GM19455 (cell line): ENCODE results near the gene SLC25A10.

Source experiments
- ATAC-seq: cut with Tn5 transposase; IDR thresholded peaks from one replicate; pipeline ENCODE4 v1.9.1; 2021; ENCODE audit not compliant: unreplicated experiment

Gene SLC25A10

DNA sequence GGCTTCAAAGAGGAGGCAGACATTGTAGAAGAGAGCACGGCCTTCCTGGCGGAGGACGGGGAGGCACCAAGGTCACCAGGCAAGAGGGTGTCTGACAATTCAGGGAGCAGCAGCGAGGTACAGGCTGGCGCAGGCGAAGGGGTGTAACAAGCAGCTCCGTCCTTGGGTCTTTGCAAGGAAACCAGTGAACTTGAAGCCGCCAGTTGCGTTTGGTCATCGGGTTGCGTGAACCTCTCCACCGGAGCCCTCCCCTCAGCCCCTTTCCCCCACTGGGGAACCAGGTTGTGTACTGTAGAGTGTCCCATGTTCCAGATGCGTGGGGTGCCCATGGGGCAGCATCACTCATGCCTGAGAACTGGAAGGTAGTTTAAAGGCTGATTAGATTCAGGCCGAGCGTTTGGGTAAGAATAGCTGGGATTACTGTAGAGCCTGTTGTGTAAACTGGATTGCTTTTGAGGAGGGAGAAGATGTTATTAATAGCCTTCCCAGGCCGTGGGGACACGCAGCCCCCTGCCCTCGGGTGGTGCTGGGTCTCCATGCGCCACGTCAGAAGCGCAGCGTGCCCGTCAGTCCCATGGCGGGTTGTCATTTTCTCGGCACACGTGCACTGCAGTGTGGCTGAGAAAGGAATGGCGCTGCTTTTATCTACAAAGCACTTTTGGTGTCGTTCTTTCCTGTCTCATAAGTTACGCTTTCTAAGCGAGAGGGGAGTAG is 6.4 kb upstream of the SLC25A10 start:
- ATAC-seq = no peak

DNA sequence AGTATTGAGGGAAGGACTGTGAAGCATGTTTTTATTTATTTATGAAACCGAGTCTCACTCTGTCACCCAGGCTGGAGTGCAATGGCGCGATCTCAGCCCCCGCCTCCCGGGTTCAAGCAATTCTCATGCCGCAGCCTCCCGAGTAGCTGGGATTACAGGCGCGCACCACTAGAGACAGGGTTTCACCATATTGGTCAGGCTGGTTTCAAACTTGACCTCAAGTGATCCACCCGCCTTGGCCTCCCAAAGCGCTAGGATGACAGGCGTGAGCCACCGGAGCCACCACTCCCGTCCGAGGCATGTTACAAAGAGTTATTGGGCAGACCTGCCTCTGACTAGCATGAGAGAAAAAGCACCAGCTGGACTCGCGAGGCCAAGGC is 5.9 kb upstream of the SLC25A10 start:
- ATAC-seq = no peak

GRCh38 chr17:81706757-81707624 is 5.1 kb upstream of the SLC25A10 start:
- no peak for ATAC-seq

- no peak for ATAC-seq
These were observed 4.1 kb upstream of the SLC25A10 start for GRCh38 chr17:81707725-81708646.

DNA sequence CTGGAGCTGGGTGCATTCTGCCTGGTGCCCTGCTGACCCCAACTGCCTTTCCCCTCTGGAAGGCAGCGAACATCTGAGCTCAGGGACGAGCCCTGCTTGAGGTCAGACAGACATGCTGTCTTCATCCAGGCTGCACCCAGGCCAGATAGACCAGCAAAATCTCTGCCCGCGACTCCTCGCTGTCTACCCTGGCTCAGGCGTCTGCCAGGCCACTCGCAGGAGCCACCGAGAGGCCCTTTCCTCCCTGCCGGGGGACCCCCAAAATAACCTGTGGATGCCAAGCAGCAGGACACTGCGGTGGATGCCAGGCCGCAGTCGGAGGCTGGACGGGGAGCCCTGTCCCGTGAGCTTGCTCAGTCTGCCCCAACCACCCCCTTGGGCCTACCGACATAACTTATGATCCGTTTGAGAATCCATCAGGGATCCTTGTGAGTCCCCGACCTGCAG is 3.3 kb upstream of the SLC25A10 start:
- no peak for ATAC-seq

DNA sequence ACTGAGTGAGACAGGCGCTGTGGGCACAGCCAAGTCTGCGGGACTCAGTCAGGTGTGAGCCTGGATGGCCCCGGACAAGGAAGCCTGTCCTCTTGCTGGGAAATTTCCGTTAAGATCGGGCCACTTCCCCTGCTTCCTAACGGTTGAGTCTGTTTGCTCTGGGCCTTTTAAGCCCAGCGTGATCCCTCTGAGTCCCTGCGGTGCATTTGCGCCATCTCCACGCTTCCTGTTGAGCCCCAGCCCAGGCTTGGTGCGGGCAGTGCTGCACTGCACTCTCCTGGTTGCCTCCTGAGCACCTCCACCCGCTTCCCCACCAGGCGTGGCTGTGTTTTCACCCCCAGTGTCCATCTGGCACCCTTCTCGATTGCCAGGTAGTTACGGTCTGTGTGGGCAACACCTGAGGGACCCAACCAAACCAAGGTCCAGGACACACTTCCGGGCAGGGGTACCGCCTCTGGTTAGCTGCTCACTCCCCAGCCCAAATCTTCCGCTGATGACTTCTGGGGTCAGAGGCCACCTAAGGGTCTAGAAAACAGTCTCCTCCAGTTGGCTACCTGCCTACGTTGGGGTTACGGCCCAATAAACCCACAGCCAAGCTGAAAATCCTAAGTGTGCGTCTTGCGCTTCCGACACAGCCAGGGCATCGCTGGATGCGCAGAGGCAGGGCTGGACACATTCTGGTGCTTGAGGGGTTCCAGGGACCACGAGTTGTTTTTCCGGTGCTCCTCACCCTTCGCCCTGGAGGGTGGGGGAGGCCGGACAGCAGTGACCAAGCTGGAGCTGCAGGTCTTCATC is 1.4 kb upstream of the SLC25A10 start:
- no peak for ATAC-seq

GRCh38 chr17:81712468-81713003 is 452 bp downstream of the SLC25A10 start:
- peak; percentile 12 for ATAC-seq

- ATAC-seq = no peak
These were observed 996 bp downstream of the SLC25A10 start for GRCh38 chr17:81713004-81713555.

DNA sequence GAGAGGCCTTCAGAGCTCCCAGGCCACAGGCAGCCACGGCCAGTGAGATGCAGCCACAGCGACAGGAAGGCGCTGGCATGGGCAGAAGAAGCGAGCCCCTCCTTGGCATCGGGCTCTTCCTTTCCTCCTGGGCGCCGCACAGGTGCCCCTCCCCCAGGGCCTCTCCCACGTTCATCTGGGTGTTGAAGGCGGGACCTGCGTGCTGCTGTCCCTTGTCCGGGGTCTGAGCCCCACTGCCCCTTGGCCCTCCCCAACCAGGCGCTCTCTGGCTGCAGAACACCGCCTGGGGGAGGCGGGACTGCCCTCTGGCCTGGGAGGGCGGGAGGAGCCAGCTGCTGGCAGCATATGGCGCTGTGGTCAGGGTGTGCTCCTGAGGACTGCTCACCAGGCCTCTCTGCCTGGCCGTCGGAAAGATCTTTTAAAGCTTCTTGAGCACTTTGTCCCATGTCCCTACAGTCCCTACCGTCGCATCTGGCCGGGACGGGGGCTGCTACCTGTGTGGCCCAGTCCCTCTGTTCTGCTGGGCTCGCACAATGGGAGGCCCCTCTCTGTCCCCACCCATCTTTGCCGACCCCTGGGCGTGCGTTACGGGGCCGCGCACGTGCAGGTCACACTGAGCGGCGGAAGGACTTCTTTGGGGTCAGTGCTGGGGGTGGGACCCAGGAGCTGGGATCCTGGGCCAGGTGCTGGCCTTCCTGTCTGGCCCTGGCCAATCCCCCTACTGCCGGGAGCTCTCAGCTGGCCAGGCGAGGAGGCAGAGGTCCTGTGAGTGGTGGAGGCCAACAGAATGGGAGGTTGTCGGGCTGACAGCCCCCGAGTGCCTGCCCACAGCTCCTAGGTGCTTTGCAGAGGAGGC is 1.7 kb downstream of the SLC25A10 start:
- ATAC-seq = no peak

DNA sequence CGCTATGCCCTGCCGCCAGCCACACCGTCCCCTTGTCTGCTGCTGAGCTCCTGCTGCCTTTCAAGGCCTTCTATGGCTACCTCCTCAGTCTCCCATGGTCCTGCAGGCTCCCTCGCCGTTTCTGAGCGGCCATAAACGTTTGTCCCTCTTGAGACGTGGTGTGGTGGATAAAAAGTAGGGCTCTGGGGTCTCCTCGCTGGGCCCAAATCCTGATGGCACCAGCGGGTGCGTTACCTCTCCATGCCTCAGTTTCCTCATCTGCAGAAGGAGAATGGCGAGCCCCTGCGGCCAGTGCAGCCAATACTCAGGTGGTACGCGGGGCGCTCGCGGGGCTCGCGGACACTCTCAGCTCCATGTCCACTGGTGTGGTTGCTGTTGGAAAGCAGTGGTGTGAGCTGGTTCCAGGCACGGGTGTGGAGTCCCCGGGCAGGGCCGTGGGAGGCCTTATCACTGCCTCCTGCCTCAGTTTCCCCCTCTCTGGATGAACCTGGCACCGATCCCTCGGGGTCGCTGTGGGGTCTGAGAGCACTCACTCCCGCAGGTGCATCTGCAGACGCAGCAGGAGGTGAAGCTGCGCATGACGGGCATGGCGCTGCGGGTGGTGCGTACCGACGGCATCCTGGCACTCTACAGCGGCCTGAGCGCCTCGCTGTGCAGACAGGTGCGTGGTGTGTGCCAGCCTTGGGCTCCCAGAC is 2.5 kb downstream of the SLC25A10 start:
- ATAC-seq = no peak

DNA sequence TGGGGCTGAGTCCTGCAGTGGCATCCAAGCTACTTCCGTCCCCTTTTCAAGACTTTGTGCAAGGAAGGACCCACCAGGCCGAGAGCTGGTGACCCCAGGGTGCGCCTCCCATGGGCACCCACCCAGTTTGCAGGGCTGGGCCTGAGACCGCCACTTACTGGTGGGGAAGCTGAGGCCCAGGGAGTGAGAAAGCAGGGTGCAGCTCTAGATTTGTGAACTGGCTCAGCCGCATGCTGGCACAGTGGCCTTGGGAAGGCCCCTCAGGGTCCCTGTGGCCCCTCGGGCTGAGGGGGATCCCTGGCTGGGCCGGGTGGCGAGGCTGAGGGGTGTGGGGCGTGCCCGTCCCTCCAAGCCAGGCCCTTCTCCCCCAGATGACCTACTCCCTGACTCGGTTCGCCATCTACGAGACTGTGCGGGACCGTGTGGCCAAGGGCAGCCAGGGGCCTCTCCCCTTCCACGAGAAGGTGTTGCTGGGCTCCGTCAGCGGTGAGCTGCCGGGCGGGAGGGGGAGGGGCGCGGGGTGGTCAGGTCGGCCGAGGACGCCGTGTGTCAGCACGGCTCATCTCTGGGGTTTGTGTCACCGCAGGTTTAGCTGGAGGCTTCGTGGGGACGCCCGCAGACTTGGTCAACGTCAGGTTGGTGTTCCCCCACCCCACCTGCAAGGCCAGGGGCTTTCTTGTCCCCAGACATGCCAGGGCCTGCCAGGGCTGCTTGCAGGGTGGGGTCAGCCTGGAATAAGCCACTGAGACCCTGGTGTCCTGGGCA is 3.2 kb downstream of the SLC25A10 start:
- no peak for ATAC-seq

GRCh38 chr17:81715872-81716673 is 4.0 kb downstream of the SLC25A10 start:
- no peak for ATAC-seq

DNA sequence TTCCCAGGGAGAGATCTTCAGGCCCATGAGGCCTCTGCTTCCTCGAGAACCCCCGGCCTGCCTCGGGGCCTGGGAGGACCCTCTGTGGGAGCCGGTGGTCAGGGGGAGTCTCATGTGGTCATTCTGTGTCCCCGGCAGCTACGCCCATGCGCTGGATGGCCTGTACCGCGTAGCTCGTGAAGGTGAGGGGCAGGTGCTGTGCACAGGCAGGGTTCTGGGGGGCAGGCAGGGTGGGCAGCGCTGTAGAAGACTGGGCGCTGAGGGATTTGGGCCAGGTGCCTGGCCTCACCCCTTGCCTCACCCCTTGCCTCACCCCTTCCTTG is 4.6 kb downstream of the SLC25A10 start:
- no peak for ATAC-seq

DNA sequence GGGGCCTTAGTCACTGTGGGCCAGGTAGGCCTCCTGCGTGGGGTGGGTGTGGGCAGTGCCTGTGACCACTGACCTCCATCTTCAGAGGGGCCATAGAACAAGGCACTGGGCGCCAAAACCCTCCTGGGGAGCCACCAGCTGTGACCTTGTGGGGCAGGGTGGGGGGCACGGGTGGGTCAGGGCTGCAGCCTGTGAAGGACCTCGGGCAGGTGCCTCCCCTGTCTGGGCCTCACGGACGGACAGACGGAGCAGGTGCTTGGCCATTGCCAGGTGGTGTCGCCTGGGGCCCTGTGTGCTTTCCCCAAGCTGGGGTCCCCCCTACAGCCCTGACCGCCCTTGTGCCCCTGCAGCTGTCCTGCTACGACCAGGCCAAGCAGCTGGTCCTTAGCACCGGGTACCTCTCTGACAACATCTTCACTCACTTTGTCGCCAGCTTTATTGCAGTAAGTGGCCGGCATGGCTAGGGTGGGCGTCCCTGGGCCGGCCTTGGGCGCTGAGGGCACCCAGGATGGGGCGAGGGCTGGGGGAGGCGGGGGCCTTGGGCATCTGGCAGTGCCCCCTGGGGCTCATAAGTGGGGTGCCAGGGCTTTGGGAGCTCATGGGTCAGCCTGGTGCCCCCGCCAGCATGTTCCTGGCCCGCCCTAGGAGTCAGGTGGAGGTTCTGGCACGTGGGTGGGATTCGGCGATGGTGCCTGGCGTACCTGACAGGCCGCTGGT is 5.1 kb downstream of the SLC25A10 start:
- ATAC-seq = no peak

- no peak for ATAC-seq
These were observed 5.6 kb downstream of the SLC25A10 start for GRCh38 chr17:81717766-81718089.
